Hepatocyte (in vitro differentiated cells): ENCODE data around the gene CYP4A11.

Source experiments
- CTCF ChIP-seq: fragments of 200-600 bp; sonication (generic); IDR thresholded peaks from 2 replicates; pipeline ENCODE4 v1.5.1; 2016; ENCODE audit warnings: antibody characterized with exemption, mild to moderate bottlenecking; ENCODE audit not compliant: poor library complexity
- EZH2 ChIP-seq: fragments of 200-600 bp; sonication (generic); IDR thresholded peaks from 2 replicates; pipeline ENCODE4 v1.6.1; 2016; ENCODE audit warnings: antibody characterized with exemption, mild to moderate bottlenecking, borderline replicate concordance
- EZH2phosphoT487 ChIP-seq: fragments of 200-600 bp; sonication (generic); IDR thresholded peaks from one replicate; pipeline ENCODE4 v1.6.1; 2018; ENCODE audit warnings: antibody characterized with exemption, mild to moderate bottlenecking, low read depth, moderate library complexity; ENCODE audit not compliant: unreplicated experiment, severe bottlenecking

GRCh38 chr1:46900401-46900800 lies 40.9 kb downstream of the CYP4A11 start:
- TF ChIP-seq CTCF (no peak), EZH2 (no peak), EZH2phosphoT487 (no peak)
